NCI-H524 (cell line): ENCODE measurements around the gene MAPK8IP3.

Experiments
- DNase-seq, 2 experiments: peaks; one replicate each; lab custom pipeline; 2025; lab: John Stamatoyannopoulos, UW

Gene MAPK8IP3

GRCh38 chr16:1773703-1774447, 67.9 kb downstream of the MAPK8IP3 start:
- DNase-seq, result no peak

GRCh38 chr16:1774448-1774780, 68.4 kb downstream of the MAPK8IP3 start:
- no peak for DNase-seq

- DNase-seq, result no peak
Observed at GRCh38 chr16:1775006-1775845, 69.2 kb downstream of the MAPK8IP3 start.

- peak; percentile 20 to 88 for DNase-seq
Observed at GRCh38 chr16:1775846-1776671, 70.1 kb downstream of the MAPK8IP3 start.

GRCh38 chr16:1776672-1776955, 70.6 kb downstream of the MAPK8IP3 start:
- DNase-seq, result no peak

GRCh38 chr16:1776991-1777374, 71.0 kb downstream of the MAPK8IP3 start:
- DNase-seq, result no peak

- no peak for DNase-seq
Observed at GRCh38 chr16:1777375-1778199, 71.6 kb downstream of the MAPK8IP3 start.

GRCh38 chr16:1778200-1779179, 72.5 kb downstream of the MAPK8IP3 start:
- DNase-seq, result no peak

- DNase-seq, result no peak
Observed at GRCh38 chr16:1779234-1779701, 73.3 kb downstream of the MAPK8IP3 start.

- DNase-seq, result no peak
Observed at GRCh38 chr16:1779741-1780676, 74.0 kb downstream of the MAPK8IP3 start.

- DNase-seq, result no peak
Observed at GRCh38 chr16:1780677-1781072, 74.7 kb downstream of the MAPK8IP3 start.

GRCh38 chr16:1781254-1781653, 75.3 kb downstream of the MAPK8IP3 start:
- no peak for DNase-seq

GRCh38 chr16:1781758-1782407, 75.9 kb downstream of the MAPK8IP3 start:
- no peak for DNase-seq

GRCh38 chr16:1782408-1783264, 76.6 kb downstream of the MAPK8IP3 start, which contains the start of the genes NUBP2 and SPSB3:
TSS of gene NUBP2 (plus strand) at chr16:1782960. CDS start at chr16:1783021, 61 bp downstream.
TSS of gene SPSB3 (minus strand) at chr16:1782571. CDS start at chr16:1781483, 1,088 bp downstream.
- peak; percentile 100 for DNase-seq

GRCh38 chr16:1784977-1785845, 79.2 kb downstream of the MAPK8IP3 start:
- no peak for DNase-seq

GRCh38 chr16:1785846-1786170, 79.8 kb downstream of the MAPK8IP3 start:
- DNase-seq, result no peak
